D341Med (cell line): ENCODE results near the gene MARK3.
A peak's percentile ranks its signal among the peaks of the same experiment; 100 is the strongest.
"Not testable (repeated sequence)": the region's sequence is repeated elsewhere in the genome, so short reads cannot be mapped to it uniquely, and the experiment has no call there.

Experiments used
- DNase-seq: peaks from one replicate; pipeline ENCODE4 v3.0.0; 2012; ENCODE audit warnings: low spot score

MARK3 gene

DNA sequence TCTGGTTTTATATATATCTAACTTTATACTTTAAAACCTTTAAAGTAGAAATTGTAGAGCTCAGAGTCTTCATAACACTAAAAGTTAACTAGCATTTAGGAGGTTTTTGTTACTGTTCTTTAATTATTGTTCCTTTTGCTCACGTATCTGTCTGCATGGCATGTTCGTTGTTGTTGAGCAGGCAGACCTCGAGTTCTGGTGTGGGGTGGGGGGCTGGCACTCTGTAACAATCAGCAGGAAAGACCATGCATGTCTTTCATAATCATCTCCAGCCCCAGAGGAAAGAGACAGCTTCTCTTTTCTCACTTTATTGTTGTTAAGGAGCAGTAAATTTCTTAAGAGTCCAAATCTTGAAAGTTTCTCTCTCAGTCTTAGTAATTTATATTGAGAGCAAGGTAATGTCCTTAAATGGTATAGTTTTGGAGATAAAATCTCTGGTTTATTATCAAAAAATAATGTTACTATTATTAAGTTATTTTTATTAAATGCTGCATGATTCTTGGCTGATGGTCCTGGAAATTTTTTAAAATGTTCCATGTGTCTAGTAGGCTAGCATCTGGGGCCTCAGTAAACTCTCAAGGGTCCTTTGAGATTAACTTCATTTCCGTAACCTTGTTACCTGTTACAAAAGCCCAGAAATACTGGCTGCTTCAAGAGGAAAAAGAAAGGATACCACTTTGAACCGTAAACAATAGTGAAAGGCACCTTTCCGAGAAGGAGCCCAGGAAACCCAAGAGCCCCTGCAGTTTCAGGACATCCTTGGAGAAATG, 107.1 kb downstream of the MARK3 start:
- no peak for DNase-seq

DNA sequence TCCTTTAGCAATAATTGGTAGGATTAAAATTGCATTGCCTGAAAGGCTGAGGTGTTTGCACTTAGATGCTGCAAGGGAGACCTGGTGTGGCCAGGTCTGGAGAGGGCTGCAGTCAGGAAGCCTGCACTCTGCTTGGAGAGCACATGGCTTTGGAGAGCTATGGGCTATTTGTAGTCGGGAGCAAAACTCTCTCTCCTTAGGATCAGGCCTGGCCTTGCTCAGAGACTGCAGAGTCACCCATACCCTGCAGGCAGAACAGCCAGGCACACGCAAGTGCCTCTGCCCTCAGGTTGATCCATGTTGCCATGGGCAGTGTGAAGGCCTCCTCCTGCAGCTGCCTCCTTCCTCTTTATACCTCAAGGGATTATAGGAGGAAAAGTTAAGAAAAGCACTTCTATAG, 110.6 kb downstream of the MARK3 start:
- peak; percentile 44 for DNase-seq

DNA sequence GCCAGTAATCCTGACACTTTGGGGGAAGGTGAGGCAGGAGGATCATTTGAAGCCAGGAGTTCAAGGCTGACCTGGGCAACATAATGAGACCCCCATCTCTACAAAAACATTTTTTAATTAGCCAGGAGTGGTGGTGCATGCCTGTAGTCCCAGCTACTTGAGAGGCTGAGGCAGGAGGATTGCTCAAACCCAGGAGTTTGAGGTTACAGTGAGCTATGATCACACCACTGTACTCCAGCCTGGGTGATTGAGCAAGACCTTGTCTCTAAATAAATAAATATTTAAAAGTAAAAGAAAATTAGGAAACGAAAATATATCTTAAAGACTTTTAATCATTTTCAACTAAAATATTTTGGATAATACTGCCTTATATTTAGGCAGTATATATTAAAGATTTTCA, 111.6 kb downstream of the MARK3 start:
- DNase-seq: no peak

DNA sequence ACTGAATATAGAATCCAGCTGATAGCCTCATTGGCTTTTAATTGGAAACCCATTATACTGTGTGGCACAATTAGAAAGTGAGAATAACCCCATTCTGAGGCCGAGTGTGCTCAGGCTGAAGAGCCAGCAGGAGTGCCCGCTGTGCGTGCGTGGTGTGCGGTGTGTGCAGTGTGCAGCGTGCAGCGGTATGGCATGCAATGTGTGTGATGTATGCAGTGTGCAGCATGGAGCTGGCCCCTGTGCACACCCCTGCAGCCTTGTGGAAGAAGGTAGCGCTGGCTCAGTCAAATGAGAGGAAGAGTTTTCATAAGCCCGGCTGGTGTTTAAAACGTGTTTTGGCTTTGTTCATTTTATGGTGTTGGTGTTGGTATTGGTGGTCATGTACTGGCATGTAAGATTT, 114.5 kb downstream of the MARK3 start:
- no peak for DNase-seq

DNA sequence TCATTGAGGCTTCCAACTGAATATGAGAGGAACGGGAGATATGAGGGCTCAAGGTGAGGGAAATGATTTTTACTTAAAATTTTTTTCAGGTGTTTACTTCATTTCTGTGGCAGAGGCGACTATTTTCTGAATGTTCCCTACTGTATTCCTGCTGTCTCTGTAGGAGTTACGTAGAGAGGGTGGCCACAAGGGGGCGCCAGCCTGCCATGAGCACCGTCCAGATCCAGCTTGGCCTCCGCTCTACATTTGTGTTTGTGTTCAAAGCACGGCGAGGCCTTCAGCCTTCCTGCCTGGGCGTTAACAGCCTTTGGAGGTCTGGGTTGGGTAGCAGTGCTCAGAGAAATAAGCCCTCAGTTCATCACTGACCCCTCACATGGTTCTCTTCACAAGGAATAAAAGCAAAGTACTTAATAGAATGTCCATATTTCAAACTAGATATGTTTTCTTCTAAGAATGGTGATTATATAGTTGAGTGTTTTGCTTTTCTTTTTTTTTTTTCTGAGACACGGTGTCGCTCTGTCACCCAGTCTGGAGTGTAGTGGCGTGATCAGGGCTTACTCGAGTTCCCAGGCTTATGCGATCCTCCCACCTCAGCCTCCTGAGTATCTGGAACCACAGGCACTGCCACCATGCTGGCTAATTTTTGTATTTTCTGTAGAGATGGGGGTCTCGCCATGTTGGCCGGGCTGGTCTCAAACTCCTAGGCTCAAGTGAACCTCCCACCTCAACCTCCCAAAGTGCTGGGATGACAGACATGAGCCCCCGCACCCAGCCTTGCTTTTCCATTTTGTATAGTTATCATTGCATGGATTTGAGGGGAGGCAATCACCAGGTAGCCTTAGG, 115.2 kb downstream of the MARK3 start:
- DNase-seq: peak; percentile 86

DNA sequence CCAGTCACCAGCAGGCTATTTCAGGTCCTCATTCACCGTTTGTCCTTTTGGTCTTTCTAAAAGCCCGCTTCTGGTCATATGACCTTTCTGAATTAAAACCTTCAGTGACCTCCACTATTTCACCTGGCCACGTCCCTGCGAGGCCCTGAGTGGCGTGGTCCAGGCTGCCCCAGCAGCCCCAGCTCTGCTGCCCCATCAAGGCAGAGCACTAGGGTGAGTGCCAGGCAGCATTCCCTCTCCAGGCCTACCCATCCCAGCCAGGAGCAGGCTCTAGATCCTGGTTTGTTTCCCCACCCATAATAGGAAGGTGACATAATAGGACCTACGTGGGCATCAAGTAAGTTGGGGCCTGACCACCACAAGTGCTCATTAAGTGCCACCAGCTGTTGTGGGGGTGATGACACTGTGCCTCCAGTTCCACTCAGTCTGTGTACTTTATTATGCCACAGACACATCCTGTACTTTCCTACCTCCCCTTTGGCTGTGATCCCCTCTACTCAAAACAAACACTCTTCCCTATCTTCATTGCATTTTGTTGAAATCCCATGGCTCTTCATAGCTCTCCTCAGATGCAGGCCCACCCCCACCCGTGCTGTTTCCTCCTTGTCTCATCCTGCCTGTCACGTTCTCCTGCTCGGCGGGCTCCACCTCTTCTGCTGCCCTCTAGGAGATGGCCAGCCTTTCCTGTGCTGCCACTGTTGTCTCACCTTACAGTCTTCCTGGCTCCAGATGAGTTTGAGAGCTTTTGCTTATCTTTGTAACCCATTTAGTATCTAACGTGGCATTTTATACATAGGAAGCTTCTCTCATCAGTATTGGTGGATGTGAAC, 116.0 kb downstream of the MARK3 start:
- DNase-seq: no peak

DNA sequence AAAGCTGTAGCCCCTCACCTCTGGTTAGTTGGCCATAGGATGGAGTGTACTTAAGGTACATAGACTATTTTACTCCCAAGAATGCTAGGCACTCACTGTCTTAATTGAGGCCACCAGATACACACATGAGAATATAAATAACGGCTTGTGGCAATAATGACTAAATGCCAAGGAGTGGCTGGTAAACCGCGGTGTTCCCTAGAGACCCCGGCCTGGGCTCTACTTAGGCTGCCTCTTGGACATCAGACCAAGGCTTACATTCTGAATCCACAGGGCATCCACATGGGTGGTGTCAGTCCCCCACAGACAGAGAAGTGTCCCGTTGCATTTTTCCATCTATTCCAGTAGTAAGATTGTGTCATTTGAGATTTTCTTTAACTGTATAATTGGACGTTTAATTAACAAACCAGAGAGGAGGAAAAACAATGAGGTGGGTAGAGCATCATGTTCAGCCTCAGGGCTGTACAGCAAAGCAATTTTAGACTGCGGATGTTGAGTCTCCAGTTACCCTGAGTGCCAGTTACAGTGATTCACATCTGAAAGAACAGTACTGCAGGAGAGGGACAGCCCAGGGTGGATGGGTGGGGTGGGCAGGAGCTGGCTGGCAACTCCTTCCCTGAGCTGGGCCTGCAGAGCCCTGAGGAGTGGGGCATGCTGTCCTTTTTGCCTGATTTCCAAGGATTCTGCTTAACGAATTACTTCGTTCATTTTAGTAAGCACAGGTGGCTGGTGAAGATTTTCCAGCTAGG, 116.9 kb downstream of the MARK3 start:
- DNase-seq: no peak

DNA sequence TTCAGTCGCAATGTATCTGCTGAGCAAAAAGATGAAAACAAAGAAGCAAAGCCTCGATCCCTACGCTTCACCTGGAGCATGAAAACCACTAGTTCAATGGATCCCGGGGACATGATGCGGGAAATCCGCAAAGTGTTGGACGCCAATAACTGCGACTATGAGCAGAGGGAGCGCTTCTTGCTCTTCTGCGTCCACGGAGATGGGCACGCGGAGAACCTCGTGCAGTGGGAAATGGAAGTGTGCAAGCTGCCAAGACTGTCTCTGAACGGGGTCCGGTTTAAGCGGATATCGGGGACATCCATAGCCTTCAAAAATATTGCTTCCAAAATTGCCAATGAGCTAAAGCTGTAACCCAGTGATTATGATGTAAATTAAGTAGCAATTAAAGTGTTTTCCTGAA, 117.7 kb downstream of the MARK3 start:
- DNase-seq: no peak

DNA sequence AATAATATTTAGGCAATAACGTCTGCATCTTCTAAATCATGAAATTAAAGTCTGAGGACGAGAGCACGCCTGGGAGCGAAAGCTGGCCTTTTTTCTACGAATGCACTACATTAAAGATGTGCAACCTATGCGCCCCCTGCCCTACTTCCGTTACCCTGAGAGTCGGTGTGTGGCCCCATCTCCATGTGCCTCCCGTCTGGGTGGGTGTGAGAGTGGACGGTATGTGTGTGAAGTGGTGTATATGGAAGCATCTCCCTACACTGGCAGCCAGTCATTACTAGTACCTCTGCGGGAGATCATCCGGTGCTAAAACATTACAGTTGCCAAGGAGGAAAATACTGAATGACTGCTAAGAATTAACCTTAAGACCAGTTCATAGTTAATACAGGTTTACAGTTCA, 118.1 kb downstream of the MARK3 start:
- no peak for DNase-seq

DNA sequence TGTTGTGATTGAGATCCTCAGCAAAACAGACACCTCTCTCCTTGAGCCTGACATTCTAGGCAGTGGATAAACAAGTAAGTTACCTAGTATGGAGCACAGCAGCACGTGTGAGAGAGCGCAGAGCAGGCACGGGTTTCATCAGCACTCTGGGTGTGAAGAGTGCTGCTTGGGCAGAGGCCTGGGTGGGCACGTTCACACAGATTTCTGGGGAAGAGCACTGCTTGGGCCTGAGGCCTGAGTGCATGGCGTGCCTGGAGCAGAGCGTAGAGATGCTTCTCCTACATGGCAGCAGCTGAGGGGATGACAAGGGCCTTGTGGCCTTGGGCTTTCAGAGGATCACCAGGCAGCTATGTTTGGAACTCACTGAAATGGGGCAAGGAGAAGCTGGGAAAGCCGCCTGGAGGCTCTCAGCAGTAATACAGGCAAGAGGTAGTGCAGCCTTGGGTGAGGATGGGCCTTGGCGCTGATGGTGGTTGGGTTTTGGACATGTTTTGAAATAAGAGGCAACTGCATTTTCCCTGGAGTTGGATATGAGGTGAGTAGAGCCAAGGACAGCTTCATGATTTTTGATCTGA, 119.9 kb downstream of the MARK3 start:
- no peak for DNase-seq

DNA sequence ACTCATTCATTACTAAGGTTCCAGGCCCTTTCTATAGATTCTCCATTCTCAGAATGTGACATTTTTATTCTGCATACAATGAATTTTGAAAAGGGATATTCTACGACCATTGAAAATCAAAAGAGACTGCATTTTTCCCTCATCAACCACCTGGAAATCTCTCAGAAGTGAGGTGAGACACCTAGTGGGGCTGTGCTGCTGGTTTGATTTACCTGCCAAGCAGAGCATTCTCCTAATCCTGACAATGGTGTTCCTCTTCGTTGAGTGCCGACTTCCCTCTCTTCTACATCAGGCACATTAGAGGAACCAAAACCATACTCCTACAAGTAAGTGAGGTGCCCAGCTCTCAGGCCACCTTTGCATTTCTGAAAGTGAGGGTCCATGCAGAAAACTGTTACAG, 122.5 kb downstream of the MARK3 start:
- no peak for DNase-seq

DNA sequence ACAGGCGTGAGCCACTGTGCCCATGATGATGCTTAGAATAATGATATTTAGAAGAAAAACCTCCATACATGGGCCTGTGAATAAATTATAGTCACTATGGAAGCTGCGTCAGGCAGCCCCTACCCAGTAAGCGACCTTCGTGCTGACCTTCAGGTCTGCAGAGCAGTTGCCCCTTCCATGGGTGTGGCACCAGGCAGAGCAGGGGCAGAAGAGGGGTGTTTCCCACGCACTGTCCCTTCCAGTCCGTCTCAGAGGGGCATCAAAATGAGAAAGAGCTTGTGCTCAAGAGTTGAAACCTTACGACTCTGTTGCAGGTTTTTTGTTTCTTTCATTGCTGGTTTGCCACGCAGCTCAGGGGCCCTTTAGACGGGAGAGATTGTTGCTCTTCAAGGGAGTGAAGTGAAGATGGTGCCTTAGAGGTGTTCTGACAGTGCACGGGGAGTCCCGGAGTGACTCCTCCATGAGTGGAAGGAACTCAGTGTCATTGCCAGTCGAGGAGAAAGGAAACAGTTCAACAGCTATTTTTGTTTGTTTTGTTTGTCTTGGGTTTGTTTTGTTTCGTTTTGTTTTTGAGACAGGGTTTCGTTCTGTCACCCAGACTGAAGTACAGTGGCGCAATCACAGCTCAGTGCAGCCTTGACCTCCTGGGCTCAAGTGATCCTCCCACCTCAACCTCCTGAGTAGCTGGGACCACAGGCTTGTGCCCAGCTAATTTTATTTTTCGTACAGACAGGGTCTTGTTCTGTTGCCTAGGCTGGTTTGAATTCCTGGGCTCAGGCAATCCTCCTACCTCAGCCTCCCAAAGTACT, 123.5 kb downstream of the MARK3 start:
- no peak for DNase-seq

DNA sequence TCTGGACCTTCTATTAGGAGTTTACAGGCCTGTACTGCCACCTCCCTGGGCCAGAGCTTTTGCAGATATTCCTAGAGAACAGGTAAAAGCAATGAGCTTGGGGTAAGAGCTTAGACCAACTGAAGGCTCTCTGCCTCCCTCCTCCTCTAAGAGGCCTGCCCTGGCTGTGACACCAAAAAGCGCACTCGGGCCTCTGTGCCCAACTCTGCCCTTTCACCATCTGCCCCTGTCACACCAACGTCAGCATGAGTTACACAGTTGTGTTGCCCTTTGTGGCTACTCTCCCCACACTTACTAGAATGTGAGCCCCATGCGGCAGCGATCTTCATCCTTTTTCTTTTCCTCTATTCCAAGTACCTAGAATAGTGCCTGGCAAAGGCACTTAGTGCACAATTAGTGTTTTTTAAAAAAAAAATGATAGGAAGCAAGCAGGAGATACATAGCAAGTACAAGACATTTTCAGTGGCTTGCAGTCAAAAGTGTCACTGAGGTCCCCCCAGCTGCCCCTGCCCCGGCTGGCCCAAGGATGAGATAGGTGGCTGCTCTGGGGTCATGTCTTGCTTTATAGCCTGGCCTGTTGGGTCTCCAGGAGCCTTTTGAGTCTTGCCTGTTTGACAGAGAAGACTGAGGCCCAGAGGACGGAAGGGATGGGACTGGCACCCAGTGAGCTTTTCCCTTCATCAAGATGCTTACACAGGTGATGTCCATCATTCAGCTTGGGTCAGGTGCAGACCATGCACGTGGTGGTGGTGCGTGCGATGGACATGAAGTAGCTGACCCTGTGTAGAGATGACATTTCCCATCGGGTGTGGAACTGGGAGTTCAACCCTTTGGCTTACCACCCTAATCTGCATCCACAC, 124.9 kb downstream of the MARK3 start:
- DNase-seq: no peak

DNA sequence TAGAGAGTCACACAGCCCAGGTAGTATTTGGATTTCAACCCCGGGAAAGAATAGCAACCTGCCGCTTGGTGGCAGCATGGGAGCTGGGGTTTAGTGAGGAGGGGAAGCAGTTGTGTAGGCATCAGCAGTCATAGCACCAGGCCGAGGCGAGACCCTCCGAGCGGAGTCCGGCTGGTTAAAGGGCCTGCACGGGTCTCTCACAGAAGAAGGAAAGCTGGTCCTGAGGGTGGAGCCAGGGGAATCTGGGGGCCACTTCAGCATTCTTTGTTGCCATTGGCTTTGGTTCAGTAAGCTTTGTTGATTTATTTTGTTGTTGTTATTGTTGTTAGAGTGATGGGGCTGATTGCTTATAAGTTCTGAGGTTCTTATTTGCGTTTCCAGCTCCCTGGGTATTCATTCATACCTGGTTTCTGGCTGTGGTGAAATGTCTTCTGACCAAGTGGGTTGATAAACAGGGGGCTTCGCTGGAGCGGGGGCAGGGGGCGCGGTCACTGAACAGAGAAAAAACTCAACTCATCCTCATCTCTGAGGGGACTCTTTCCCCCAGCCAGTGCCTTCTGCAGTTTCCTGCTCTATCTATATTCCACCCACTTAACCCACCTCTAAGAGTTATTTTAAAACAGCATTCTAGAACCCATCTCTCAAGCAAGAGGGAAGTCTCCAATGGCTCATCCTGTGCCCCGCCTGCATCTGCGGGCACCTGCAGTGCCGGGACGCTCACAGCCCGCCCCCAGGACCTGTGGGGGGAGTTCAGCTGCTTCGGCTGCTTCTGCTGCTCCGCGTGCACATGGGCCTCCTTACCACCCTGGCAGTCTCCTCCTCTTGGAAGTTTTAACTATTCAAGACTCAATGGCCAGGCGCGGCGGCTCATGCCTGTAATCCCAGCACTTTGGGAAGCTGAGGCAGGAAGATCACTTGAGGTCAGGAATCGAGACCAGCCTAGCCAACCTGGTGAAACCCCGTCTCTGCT, 125.8 kb downstream of the MARK3 start:
- DNase-seq: no peak

DNA sequence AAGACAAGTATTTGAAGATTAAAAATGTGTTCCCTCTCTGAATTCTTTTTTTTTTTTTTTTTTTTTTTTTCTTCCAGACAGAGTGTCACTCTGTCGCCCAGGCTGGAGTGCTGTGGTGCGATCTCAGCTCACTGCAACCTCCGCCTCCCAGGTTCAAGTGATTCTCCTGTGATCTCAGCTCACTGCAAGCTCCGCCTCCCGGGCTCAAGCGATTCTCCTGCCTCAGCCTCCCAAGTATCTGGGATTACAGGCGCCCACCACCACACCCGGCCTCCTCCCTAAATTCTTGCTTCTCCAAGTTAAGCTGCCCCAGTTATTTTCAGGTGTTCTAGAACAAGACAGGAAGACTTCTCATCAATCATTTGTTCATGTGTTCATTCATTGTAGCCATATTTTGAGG, 127.0 kb downstream of the MARK3 start:
- not testable (repeated sequence) for DNase-seq

DNA sequence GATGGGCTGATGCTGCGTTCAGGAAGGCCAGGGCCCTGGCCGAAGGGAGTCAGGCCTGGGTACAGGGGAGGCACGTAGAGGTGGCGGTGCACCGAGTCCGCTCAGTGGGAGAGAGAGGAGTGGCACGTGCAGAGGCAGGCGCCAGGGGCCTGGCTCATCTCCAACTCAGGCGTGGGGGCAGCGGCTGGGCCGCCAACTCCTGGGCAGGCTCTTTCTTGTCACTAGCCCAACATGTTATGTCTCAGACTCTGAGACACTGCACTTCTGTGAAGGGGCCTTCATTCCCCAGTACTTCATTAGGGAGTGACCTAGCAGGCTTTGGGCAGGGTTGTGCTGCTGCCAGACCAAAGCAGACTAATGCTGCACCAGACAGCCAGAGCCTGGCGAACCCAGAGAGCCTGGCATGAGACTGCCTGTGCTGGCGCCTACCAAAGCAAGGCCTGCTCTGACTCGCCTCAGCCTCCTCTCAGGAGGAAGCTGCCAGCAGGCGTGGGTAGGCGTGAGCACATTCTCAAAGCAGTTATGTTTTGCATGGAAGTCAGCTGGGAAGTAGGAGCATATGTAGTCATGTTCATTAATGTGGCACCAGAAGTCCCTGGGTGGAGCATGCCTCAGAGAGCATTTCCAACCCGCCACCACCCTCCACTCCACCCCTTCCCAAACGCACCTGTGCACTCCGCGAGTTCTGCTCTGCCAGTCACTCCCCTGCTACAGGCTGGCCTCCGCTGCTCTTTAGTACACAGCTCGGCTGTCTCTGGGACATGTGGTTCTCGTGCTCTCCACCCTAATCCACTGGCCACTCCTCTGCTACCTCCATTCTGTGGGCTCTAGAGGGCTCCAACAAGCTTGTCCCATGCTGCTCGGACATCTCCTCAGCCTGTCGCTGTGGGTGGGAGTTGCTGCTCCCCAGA, 127.7 kb downstream of the MARK3 start:
- DNase-seq: no peak
